ENCODE data around the gene SFXN1.

Gene SFXN1

GRCh38 chr5:175542232-175542965 is 64.0 kb downstream of the SFXN1 start:
- DNase-seq (ENCODE audit: low spot score), result peak; percentile 8

GRCh38 chr5:175542966-175543235 is 64.5 kb downstream of the SFXN1 start:
- no peak for DNase-seq (ENCODE audit: low spot score)

- DNase-seq (ENCODE audit: low spot score), result no peak
Measured at GRCh38 chr5:175544108-175544511, 65.8 kb downstream of the SFXN1 start.

DNA sequence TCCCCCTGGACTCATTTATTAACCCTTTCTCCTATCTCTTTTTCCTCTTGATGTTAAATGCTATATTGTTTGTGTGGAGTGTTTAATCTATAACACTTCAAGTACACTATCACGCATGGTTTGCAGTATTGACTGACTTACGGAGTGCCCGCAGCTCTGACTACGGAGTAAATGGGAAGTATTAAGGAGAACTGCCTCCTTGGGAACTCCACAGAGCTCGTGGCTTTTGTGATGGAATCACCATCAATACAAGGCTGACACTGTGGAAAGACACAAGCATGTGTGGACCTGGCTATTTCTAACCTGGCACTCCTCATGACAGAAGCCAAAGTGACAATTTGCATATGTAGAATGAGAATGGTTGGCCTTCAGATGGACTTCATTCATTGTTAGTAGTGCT is 66.2 kb downstream of the SFXN1 start:
- no peak for DNase-seq (ENCODE audit: low spot score)

- DNase-seq (ENCODE audit: low spot score), result no peak
Measured at GRCh38 chr5:175547842-175548241, 69.5 kb downstream of the SFXN1 start.

DNA sequence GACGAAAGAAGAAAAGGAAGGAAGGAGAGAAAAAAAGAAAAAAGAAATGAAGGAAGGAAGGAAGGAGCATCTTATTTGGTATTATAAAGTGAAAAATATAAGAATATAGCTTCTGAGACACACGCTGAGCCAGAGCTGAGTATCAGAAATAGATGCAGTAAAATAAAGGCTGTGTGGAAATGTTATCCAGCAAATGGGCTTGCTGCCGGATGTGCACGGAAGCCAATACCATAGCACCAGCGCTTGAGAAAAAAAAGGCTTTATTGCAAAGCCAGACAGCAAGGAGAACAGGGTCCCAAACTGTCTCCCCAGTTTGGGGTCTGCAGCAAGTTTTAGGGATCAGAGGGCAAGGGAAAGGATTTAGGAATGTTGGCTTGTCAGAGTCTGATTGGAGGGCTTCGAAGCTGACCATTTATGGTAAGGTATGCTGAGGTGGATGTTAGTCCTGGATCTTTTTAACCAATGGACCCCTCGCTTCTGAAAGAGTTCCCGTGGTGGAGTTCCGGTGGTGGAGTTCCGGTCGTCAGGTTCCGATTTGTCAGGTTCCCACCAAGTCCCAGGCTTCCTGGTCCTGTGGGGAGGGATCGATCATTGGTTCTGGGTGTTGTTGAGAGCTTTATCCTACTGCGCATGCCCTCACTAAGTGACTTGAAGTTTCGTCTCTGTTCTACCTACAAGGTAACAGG is 70.4 kb downstream of the SFXN1 start:
- no peak for DNase-seq (ENCODE audit: low spot score)

DNA sequence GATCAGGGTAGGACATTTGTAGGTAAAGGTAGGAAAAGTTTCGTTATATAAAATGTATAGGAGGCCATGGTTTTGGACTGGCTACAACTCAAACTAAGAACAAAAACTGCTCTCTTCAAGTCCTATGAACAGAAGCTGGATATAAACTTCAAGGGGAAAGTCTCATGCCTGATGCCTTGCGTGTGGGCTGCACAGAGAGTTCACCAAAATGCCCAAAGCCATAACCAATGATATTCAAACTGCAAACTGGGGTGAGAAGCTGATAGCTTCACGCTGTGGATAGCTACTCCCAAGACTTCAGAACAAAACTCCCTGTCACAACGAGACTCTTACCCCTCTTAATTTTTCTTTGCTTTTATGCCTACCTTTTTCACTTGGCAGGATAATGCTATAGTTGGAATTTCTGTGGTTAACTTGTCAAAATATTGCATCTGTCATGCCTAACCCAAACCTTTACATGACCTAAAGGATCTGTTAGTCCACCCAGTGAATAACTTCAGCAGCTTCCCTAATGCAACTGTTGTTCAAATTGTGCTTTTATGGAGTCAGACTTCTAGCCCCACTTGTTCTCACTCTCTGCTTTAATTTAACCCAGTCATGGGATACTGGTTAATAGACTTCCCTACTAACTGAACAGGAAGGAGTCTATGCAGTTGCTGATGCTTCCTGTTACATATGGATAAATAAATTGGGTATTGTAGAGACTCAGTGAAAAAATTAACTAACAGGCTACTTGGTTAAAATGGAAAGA is 71.9 kb downstream of the SFXN1 start:
- no peak for DNase-seq (ENCODE audit: low spot score)

DNA sequence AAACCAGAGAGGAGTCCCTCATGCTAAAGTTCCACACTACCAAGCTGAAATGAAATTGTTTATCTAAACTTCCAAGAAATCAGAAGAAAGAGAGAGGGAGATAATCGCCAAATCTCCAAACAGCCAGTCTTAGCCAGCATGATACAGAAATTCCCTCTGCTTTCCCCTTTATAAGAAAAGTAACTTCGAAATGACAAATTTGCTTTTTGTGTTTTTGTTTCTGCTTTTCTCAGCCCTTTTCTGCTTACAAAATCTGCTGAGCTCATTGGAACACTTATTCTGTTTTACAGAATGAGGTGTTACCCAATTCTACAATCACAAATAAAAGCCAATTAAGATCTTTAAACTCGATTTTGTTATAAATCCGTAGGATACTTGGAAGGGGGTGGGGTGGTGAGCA is 72.9 kb downstream of the SFXN1 start:
- no peak for DNase-seq (ENCODE audit: low spot score)

DNA sequence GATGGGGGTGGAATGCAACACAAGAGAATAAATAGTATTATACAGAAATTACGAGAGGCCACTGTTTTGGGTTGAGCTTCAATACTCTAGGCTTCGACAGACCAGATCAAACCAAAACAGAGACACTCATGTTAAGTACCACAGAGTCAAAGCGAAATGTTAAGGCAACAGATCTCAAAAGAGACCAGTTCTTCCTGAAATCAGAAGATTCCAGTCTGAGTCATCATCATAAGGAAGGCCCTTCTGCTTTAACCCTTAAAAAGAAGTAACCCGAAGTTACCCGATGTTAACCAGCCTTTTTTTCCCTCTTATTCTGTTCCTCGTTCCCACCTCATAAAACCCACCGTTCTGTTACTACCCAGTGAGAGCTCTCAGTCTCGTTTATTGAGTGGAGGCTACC is 75.9 kb downstream of the SFXN1 start:
- DNase-seq (ENCODE audit: low spot score), result no peak

DNA sequence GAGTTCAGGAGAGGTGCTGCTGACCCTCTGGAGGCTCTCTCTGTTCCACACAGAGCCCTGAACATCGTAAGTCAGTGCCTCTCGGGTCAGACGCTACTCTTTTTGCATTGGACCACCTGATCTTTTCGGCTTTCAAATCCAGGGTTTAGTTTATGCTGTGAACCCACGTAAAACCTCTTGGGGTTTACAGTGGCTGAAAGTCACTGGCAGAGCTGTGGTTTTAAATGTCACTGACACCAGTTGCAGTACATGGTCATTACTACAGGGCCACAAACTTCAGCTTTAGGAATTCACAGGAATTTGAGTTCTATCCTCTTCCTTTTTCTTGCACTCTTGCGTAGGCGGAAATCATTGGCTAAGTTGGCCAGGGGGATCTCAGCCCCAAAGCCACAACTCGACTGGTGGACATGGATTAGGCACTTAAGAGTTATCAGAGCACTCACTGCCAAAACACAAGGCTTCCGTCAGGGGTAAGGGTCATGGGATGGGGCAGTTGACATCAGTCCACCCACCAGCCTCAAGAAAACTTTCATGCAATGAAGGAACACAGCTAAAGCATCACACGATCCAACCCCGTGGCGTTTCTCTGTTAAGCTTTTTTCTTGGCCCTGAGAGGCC is 76.9 kb downstream of the SFXN1 start:
- no peak for DNase-seq (ENCODE audit: low spot score)

DNA sequence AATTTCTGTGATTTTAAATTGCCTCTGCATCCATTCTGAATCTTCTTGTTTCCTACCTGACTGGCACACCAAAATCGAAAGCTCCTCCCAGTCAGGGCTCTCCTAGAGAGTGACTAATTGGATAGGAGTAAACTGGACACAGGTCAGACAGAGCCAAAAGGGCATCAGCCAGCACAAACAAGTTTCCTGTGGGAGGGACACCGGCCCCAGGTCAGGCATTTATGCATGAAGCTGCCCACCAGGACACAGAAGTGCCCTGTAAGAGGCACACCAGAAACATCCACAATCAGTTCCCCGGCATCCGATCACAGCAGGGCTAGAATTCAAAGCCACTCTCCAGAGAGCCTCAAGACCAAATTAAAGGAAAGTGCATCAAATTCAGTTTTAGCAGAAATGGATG is 78.4 kb downstream of the SFXN1 start:
- no peak for DNase-seq (ENCODE audit: low spot score)

DNA sequence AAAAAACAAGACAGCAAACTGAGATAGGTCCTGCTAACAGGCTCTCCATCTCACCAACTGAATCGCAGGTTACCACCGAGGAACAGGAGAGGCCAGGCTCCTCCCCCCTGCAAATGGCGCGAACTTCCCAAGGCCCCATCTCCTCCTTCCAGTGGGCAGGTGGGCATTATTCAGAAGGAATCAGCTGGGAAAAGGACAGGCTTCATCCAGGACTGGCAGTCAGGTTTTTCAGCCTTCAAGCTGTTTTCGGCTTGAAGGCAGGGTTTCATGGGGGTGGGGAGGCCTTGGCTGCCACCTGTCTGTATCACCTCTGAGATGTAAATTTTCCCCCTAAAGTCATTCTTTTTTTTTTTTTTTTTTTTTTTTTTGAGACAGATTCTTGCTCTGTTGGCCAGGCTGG is 79.4 kb downstream of the SFXN1 start:
- DNase-seq (ENCODE audit: low spot score), result no peak

GRCh38 chr5:175558801-175559480 is 80.6 kb downstream of the SFXN1 start:
- DNase-seq (ENCODE audit: low spot score), result no peak

DNA sequence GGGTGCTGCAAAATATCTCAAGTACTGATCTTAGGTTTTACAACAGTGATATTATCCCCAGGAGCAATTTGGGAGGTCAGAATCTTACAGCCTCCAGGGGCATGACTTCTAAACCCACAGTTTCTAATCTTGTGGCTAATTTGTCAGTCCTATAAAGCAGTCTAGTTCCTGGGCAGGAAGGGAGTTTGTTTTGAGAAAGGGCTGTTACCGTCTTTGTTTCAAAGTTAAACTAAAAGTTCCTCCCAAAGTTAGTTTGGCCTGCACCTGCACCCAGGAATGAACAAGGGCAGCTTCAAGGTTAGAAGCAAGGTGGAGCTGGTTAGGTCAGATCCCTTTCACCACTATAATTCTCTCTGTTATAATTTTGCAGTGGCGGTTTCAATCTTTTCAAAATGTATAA is 81.7 kb downstream of the SFXN1 start:
- no peak for DNase-seq (ENCODE audit: low spot score)

GRCh38 chr5:175561085-175561484 is 82.7 kb downstream of the SFXN1 start:
- DNase-seq (ENCODE audit: low spot score), result no peak

DNA sequence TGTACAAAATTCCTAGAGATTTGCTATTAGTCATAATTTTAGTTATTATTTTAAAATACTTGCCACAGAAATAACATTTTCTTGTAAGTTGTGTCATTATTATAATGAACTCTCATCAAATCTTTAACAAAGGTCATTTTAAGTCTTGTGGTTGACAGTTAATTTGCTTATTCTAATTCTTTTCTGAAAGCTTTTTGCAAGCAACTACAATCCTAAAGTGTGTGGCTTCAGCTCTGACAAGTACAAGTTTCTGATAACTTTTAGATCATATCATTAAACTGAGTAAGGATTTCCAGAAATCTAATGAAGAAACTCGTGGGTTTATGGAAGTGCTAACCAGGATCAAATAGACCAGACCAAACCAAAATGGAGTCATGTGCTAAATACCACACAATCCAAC is 86.4 kb downstream of the SFXN1 start:
- no peak for DNase-seq (ENCODE audit: low spot score)

DNA sequence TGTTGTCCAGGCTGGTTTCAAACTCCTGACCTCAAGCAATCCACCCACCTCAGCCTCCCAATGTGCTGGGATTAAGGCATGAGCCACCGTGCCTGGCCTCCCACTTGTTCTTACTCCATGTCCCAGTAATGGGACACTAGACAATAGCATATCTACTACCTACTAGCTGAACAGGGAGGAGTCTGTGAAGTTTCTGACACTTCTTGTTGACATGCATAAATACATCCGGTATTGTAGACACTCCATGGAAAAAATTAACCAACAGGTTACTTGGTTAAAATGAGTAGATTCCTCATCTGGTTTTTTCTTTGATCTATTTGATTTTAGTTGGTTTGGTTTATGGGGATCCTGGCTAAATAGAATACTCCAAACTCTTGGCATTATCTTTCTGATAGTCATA is 88.3 kb downstream of the SFXN1 start:
- no peak for DNase-seq (ENCODE audit: low spot score)

DNA sequence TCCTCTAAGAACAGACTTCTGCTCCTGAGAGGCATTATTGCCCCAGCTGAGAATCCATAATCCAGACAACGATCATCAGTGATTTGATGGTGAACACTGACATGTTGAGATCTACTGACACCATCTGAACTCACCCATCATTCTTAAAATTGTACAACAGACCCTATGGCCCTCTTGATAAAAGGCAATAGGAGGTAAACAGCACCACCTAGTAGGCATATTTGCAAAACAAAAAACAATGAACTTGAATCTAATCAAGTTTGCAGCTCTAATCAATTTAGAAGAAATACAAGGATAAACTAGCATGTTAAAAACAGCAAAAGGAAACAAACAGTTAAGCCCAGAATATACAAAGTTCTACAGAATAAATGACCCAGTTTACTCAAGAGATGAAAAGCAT is 89.6 kb downstream of the SFXN1 start:
- peak; percentile 14 for DNase-seq (ENCODE audit: low spot score)

GRCh38 chr5:175569701-175570100 is 91.3 kb downstream of the SFXN1 start:
- DNase-seq (ENCODE audit: low spot score), result no peak

GRCh38 chr5:175572886-175573285 is 94.5 kb downstream of the SFXN1 start:
- no peak for DNase-seq (ENCODE audit: low spot score)

GRCh38 chr5:175573493-175574269 is 95.3 kb downstream of the SFXN1 start:
- no peak for DNase-seq (ENCODE audit: low spot score)

- DNase-seq (ENCODE audit: low spot score), result no peak
Measured at GRCh38 chr5:175575301-175575700, 96.9 kb downstream of the SFXN1 start.

Data from RKO (cell line).